Stimulated activated naive CD8-positive, alpha-beta T cell treated with anti-CD3 and anti-CD28 coated beads, Interleukin-15, Interleukin-2, amounts not matched to agents 100 ng/mL and 50 ng/mL, for 24 hours (primary cell): Measurements from ENCODE around the gene USP34.

Source experiments
- H3K27ac Mint-ChIP-seq: one replicate; pipeline ENCODE4 v1.8.0; 2021; ENCODE audit warnings: mild to moderate bottlenecking, mixed read lengths
- H3K27me3 Mint-ChIP-seq: one replicate; pipeline ENCODE4 v1.8.0; 2021; ENCODE audit warnings: mixed read lengths
- H3K36me3 Mint-ChIP-seq: one replicate; pipeline ENCODE4 v1.8.0; 2021; ENCODE audit warnings: low read depth, mixed read lengths
- H3K4me1 Mint-ChIP-seq: one replicate; pipeline ENCODE4 v1.8.0; 2021; ENCODE audit warnings: low read depth, mixed read lengths
- H3K4me3 Mint-ChIP-seq: one replicate; pipeline ENCODE4 v1.8.0; 2021; ENCODE audit warnings: mild to moderate bottlenecking, mixed read lengths
- H3K9me3 Mint-ChIP-seq: one replicate; pipeline ENCODE4 v1.8.0; 2021; ENCODE audit warnings: mixed read lengths

The USP34 gene

GRCh38 chr2:61255580-61256437, 215.1 kb downstream of the USP34 start:
- peaks cover 56% of the 10 kb centered on the region for H3K36me3 Mint-ChIP-seq
- H3K4me1 Mint-ChIP-seq: peaks cover 9% of the 10 kb centered on the region

GRCh38 chr2:61254536-61254935, 216.4 kb downstream of the USP34 start:
- Mint-ChIP-seq H3K9me3 (no peaks in the 10 kb centered on the region), H3K4me3 (no peak overlapping the region), H3K27me3 (no peaks in the 10 kb centered on the region), H3K36me3 (peaks cover 54% of the 10 kb centered on the region), H3K27ac (peak overlapping the region; percentile 4), H3K4me1 (peaks cover 9% of the 10 kb centered on the region)

More at GRCh38 chr2:61255580-61256437, 215.1 kb downstream of the USP34 start:
- Mint-ChIP-seq H3K4me3 (no peak overlapping the region), H3K27ac (no peak overlapping the region), H3K9me3 (no peaks in the 10 kb centered on the region), H3K27me3 (no peaks in the 10 kb centered on the region)

GRCh38 chr2:61253136-61253535, 217.8 kb downstream of the USP34 start:
- H3K4me1 Mint-ChIP-seq: peaks cover 9% of the 10 kb centered on the region
- no peaks in the 10 kb centered on the region for H3K9me3 Mint-ChIP-seq
- no peak overlapping the region for H3K4me3 Mint-ChIP-seq
- H3K27me3 Mint-ChIP-seq: no peaks in the 10 kb centered on the region
- H3K36me3 Mint-ChIP-seq: peaks cover 50% of the 10 kb centered on the region
- H3K27ac Mint-ChIP-seq: no peak overlapping the region

- Mint-ChIP-seq H3K9me3 (no peaks in the 10 kb centered on the region), H3K4me1 (peaks cover 9% of the 10 kb centered on the region), H3K27me3 (no peaks in the 10 kb centered on the region), H3K4me3 (no peak overlapping the region), H3K27ac (no peak overlapping the region), H3K36me3 (peaks cover 50% of the 10 kb centered on the region)
These were observed 218.9 kb downstream of the USP34 start for GRCh38 chr2:61252031-61252430.

- H3K27ac Mint-ChIP-seq: no peak overlapping the region
- H3K9me3 Mint-ChIP-seq: no peaks in the 10 kb centered on the region
- H3K36me3 Mint-ChIP-seq: peaks cover 50% of the 10 kb centered on the region
- H3K4me1 Mint-ChIP-seq: peaks cover 2% of the 10 kb centered on the region
- no peak overlapping the region for H3K4me3 Mint-ChIP-seq
- H3K27me3 Mint-ChIP-seq: no peaks in the 10 kb centered on the region
These were observed 221.3 kb downstream of the USP34 start for GRCh38 chr2:61249521-61250071.

- Mint-ChIP-seq H3K27me3 (no peaks in the 10 kb centered on the region), H3K9me3 (no peaks in the 10 kb centered on the region), H3K36me3 (peaks cover 50% of the 10 kb centered on the region), H3K4me3 (no peak overlapping the region), H3K27ac (no peak overlapping the region), H3K4me1 (no peaks in the 10 kb centered on the region)
These were observed 223.6 kb downstream of the USP34 start for GRCh38 chr2:61247204-61247812.

GRCh38 chr2:61244694-61245093, 226.2 kb downstream of the USP34 start:
- H3K27ac Mint-ChIP-seq: no peak overlapping the region
- H3K36me3 Mint-ChIP-seq: peaks cover 60% of the 10 kb centered on the region

GRCh38 chr2:61241266-61241665, 229.6 kb downstream of the USP34 start:
- peaks cover 49% of the 10 kb centered on the region for H3K36me3 Mint-ChIP-seq
- H3K4me1 Mint-ChIP-seq: peaks cover 14% of the 10 kb centered on the region
- no peak overlapping the region for H3K4me3 Mint-ChIP-seq
- H3K9me3 Mint-ChIP-seq: no peaks in the 10 kb centered on the region
- no peaks in the 10 kb centered on the region for H3K27me3 Mint-ChIP-seq
- H3K27ac Mint-ChIP-seq: no peak overlapping the region

More at GRCh38 chr2:61244694-61245093, 226.2 kb downstream of the USP34 start:
- H3K27me3 Mint-ChIP-seq: no peaks in the 10 kb centered on the region
- H3K4me3 Mint-ChIP-seq: no peak overlapping the region
- H3K9me3 Mint-ChIP-seq: no peaks in the 10 kb centered on the region
- no peaks in the 10 kb centered on the region for H3K4me1 Mint-ChIP-seq

GRCh38 chr2:61238219-61239012, 232.5 kb downstream of the USP34 start:
- Mint-ChIP-seq H3K4me3 (no peak overlapping the region), H3K4me1 (peaks cover 14% of the 10 kb centered on the region), H3K9me3 (no peaks in the 10 kb centered on the region), H3K36me3 (peaks cover 41% of the 10 kb centered on the region), H3K27me3 (no peaks in the 10 kb centered on the region), H3K27ac (no peak overlapping the region)

- Mint-ChIP-seq H3K9me3 (no peaks in the 10 kb centered on the region), H3K36me3 (peaks cover 42% of the 10 kb centered on the region), H3K4me3 (no peak overlapping the region), H3K27me3 (no peaks in the 10 kb centered on the region), H3K27ac (no peak overlapping the region), H3K4me1 (peaks cover 14% of the 10 kb centered on the region)
These were observed 235.2 kb downstream of the USP34 start for GRCh38 chr2:61235716-61236115.

GRCh38 chr2:61233581-61233980, 237.3 kb downstream of the USP34 start:
- Mint-ChIP-seq H3K4me3 (no peak overlapping the region), H3K27me3 (no peaks in the 10 kb centered on the region), H3K4me1 (peaks cover 4% of the 10 kb centered on the region), H3K27ac (no peak overlapping the region), H3K36me3 (peaks cover 50% of the 10 kb centered on the region), H3K9me3 (no peaks in the 10 kb centered on the region)

- H3K4me1 Mint-ChIP-seq: no peaks in the 10 kb centered on the region
- H3K9me3 Mint-ChIP-seq: no peaks in the 10 kb centered on the region
- no peak overlapping the region for H3K27ac Mint-ChIP-seq
- peaks cover 63% of the 10 kb centered on the region for H3K36me3 Mint-ChIP-seq
- no peak overlapping the region for H3K4me3 Mint-ChIP-seq
- no peaks in the 10 kb centered on the region for H3K27me3 Mint-ChIP-seq
These were observed 241.0 kb downstream of the USP34 start for GRCh38 chr2:61229936-61230335.

GRCh38 chr2:61222567-61222966, 248.3 kb downstream of the USP34 start:
- Mint-ChIP-seq H3K27ac (no peak overlapping the region), H3K36me3 (peaks cover 69% of the 10 kb centered on the region), H3K9me3 (no peaks in the 10 kb centered on the region), H3K27me3 (no peaks in the 10 kb centered on the region), H3K4me1 (no peaks in the 10 kb centered on the region), H3K4me3 (no peak overlapping the region)

- Mint-ChIP-seq H3K27me3 (no peaks in the 10 kb centered on the region), H3K4me3 (no peak overlapping the region), H3K27ac (no peak overlapping the region), H3K36me3 (peaks cover 67% of the 10 kb centered on the region), H3K9me3 (no peaks in the 10 kb centered on the region), H3K4me1 (no peaks in the 10 kb centered on the region)
These were observed 249.1 kb downstream of the USP34 start for GRCh38 chr2:61221819-61222218.

GRCh38 chr2:61220768-61221167, 250.1 kb downstream of the USP34 start:
- no peak overlapping the region for H3K27ac Mint-ChIP-seq
- H3K9me3 Mint-ChIP-seq: no peaks in the 10 kb centered on the region
- no peaks in the 10 kb centered on the region for H3K4me1 Mint-ChIP-seq
- H3K4me3 Mint-ChIP-seq: no peak overlapping the region
- H3K36me3 Mint-ChIP-seq: peaks cover 64% of the 10 kb centered on the region
- no peaks in the 10 kb centered on the region for H3K27me3 Mint-ChIP-seq
